Parathyroid adenoma (tissue), 2 donors: Measurements from ENCODE around the gene DOCK3.

Experiments used
- H2AFZ ChIP-seq: fragments of 300-600 bp; sonication (generic); one replicate; pipeline ENCODE4 v1.7.0; 2017; ENCODE audit warnings: antibody characterized with exemption, mild to moderate bottlenecking
- H3K27ac ChIP-seq: fragments of 300-600 bp; sonication (generic); one replicate; pipeline ENCODE4 v1.7.0; 2017
- H3K27me3 ChIP-seq: fragments of 300-600 bp; sonication (generic); one replicate; pipeline ENCODE4 v1.7.0; 2017; ENCODE audit warnings: low read length; ENCODE audit not compliant: control insufficient read depth, insufficient read depth
- H3K36me3 ChIP-seq: fragments of 300-600 bp; sonication (generic); one replicate; pipeline ENCODE4 v1.7.0; 2017; ENCODE audit warnings: low read length; ENCODE audit not compliant: control insufficient read depth, insufficient read depth
- H3K4me1 ChIP-seq: fragments of 300-600 bp; sonication (generic); one replicate; pipeline ENCODE4 v1.7.0; 2017; ENCODE audit warnings: control low read depth
- H3K4me2 ChIP-seq: fragments of 300-600 bp; sonication (generic); one replicate; pipeline ENCODE4 v1.7.0; 2017; ENCODE audit warnings: low read length
- H3K4me3 ChIP-seq: fragments of 300-600 bp; sonication (generic); one replicate; pipeline ENCODE4 v1.7.0; 2017; ENCODE audit warnings: low read depth, low read length
- H3K79me2 ChIP-seq: fragments of 300-600 bp; sonication (generic); one replicate; pipeline ENCODE4 v1.7.0; 2017; ENCODE audit warnings: control low read depth
- H3K9ac ChIP-seq: fragments of 300-600 bp; sonication (generic); one replicate; pipeline ENCODE4 v1.7.0; 2017; ENCODE audit warnings: mild to moderate bottlenecking
- H3K9me3 ChIP-seq: fragments of 300-600 bp; sonication (generic); one replicate; pipeline ENCODE4 v1.7.0; 2017; ENCODE audit warnings: low read length; ENCODE audit not compliant: control insufficient read depth
- CTCF ChIP-seq: fragments of 300-600 bp; sonication (generic); IDR thresholded peaks from one replicate; pipeline ENCODE4 v1.7.0; 2017; ENCODE audit warnings: antibody characterized with exemption, mild to moderate bottlenecking
- donor health status: primary hyperparathyroidism.

Gene DOCK3

DNA sequence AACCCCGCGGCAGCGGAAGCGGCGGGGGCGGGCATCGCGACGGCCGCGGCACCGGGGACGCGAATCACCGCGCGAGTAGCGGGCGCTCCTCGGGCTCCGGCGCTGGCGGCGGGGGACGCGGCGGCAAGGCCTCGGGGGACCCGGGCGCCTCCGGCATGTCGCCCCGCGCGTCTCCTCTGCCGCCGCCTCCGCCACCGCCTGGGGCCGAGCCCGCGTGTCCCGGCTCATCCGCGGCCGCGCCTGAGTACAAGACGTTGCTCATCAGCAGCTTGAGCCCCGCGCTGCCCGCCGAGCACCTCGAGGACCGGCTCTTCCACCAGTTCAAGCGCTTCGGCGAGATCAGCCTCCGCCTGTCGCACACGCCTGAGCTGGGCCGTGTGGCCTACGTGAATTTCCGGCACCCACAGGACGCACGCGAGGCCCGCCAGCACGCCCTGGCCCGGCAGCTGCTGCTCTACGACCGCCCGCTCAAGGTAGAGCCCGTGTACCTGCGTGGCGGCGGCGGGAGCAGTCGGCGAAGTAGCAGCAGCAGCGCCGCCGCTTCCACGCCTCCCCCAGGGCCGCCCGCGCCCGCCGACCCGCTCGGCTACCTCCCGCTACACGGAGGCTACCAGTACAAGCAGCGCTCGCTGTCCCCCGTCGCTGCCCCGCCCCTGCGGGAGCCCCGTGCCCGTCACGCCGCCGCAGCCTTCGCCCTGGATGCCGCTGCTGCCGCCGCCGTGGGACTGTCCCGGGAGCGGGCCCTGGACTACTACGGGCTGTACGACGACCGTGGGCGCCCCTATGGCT is 717.0 kb downstream of the DOCK3 start:
- peak overlapping the region; percentile 74 for H3K4me2 ChIP-seq
- no peak overlapping the region for H3K9ac ChIP-seq
- no peaks in the 10 kb centered on the region for H3K36me3 ChIP-seq
- H3K27ac ChIP-seq = peak overlapping the region; percentile 62
- H3K4me1 ChIP-seq = peaks cover 21% of the 10 kb centered on the region
- peak overlapping the region; percentile 69 for H3K4me3 ChIP-seq
- H3K9me3 ChIP-seq = no peaks in the 10 kb centered on the region
- H3K79me2 ChIP-seq = peaks cover 18% of the 10 kb centered on the region
- peak overlapping the region; percentile 68 for H2AFZ ChIP-seq
- H3K27me3 ChIP-seq = no peaks in the 10 kb centered on the region
- TF ChIP-seq CTCF = no peak

DNA sequence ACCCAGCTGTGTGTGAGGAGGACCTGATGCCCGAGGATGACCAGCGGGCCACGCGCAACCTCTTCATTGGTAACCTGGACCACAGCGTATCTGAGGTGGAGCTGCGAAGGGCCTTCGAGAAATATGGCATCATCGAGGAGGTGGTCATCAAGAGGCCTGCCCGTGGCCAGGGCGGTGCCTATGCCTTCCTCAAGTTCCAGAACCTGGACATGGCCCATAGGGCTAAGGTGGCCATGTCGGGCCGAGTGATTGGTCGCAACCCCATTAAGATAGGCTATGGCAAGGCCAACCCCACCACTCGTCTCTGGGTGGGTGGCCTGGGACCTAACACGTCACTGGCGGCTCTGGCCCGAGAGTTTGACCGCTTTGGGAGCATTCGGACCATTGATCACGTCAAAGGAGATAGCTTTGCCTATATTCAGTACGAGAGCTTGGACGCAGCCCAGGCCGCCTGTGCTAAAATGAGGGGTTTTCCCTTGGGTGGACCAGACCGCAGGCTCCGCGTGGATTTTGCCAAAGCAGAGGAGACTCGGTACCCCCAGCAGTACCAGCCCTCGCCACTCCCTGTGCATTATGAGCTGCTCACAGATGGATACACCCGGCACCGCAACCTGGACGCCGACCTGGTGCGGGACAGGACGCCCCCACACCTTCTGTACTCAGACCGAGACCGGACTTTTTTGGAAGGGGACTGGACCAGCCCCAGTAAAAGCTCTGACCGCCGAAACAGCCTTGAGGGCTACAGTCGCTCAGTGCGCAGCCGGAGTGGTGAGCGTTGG is 717.8 kb downstream of the DOCK3 start:
- Histone ChIP-seq H3K79me2 (peaks cover 18% of the 10 kb centered on the region), H3K4me3 (peak overlapping the region; percentile 69), H3K4me2 (peak overlapping the region; percentile 74), H2AFZ (no peak overlapping the region), H3K27ac (peak overlapping the region; percentile 62), H3K9ac (no peak overlapping the region), H3K27me3 (no peaks in the 10 kb centered on the region), H3K9me3 (no peaks in the 10 kb centered on the region), H3K36me3 (no peaks in the 10 kb centered on the region), H3K4me1 (peaks cover 21% of the 10 kb centered on the region)
- TF ChIP-seq CTCF = no peak

- H3K9ac ChIP-seq = no peak overlapping the region
- H3K36me3 ChIP-seq = no peaks in the 10 kb centered on the region
- H3K4me2 ChIP-seq = no peak overlapping the region
- H3K9me3 ChIP-seq = no peaks in the 10 kb centered on the region
- no peak overlapping the region for H3K4me3 ChIP-seq
- H2AFZ ChIP-seq = no peak overlapping the region
- no peaks in the 10 kb centered on the region for H3K27me3 ChIP-seq
- H3K27ac ChIP-seq = no peak overlapping the region
- peaks cover 18% of the 10 kb centered on the region for H3K79me2 ChIP-seq
- TF ChIP-seq CTCF = no peak
- peaks cover 15% of the 10 kb centered on the region for H3K4me1 ChIP-seq
These were observed 718.4 kb downstream of the DOCK3 start for GRCh38 chr3:51393134-51393495.

GRCh38 chr3:51393564-51393963 is 718.8 kb downstream of the DOCK3 start:
- Histone ChIP-seq H3K9me3 (no peaks in the 10 kb centered on the region), H3K27ac (no peak overlapping the region), H2AFZ (no peak overlapping the region), H3K27me3 (no peaks in the 10 kb centered on the region), H3K4me2 (no peak overlapping the region), H3K9ac (no peak overlapping the region), H3K4me3 (no peak overlapping the region), H3K4me1 (peaks cover 11% of the 10 kb centered on the region), H3K36me3 (no peaks in the 10 kb centered on the region), H3K79me2 (peaks cover 18% of the 10 kb centered on the region)
- no peak for TF ChIP-seq CTCF
